SK-N-SH treated with all-trans-retinoic acid at 6 μM for 48 hours (cell line): ENCODE data around the gene EPHA4.

Experiments
- ATAC-seq: fragments of 200-7000 bp; cut with Tn5 transposase; 3 replicates; pipeline ENCODE4 v1.9.1; 2020; ENCODE audit warnings: mild to moderate bottlenecking, moderate library complexity
- ARNTL ChIP-seq: fragments of 450-650 bp; formaldehyde crosslinking; IDR thresholded peaks from 2 replicates; pipeline ENCODE4 v1.5.0; 2020; ENCODE audit warnings: low read depth, mild to moderate bottlenecking, moderate library complexity, borderline replicate concordance
- BACH2 ChIP-seq: fragments of 250-450 bp; sonication (Bioruptor Pico); IDR thresholded peaks from 2 replicates; pipeline ENCODE4 v1.9.0; 2021; ENCODE audit warnings: mild to moderate bottlenecking, borderline replicate concordance
- CSDC2 ChIP-seq: fragments of 250-450 bp; sonication (Bioruptor Pico); IDR thresholded peaks from 2 replicates; pipeline ENCODE4 v1.5.0; 2020; ENCODE audit warnings: mild to moderate bottlenecking, moderate library complexity
- ESRRG ChIP-seq: fragments of 250-450 bp; sonication (Bioruptor Pico); IDR thresholded peaks from 2 replicates; pipeline ENCODE4 v1.6.1; 2021; ENCODE audit warnings: mild to moderate bottlenecking
- GLIS3 ChIP-seq: fragments of 250-450 bp; sonication (Bioruptor Pico); IDR thresholded peaks from 2 replicates; pipeline ENCODE4 v1.5.0; 2020; ENCODE audit warnings: mild to moderate bottlenecking, moderate library complexity
- ISL1 ChIP-seq: fragments of 250-450 bp; sonication (Bioruptor Pico); IDR thresholded peaks from 2 replicates; pipeline ENCODE4 v2.1.2; 2022; ENCODE audit warnings: mild to moderate bottlenecking, moderate library complexity
- OSR1 ChIP-seq: fragments of 250-450 bp; sonication (Bioruptor Pico); IDR thresholded peaks from 2 replicates; pipeline ENCODE4 v1.8.0; 2022; ENCODE audit warnings: moderate library complexity, mild to moderate bottlenecking, inconsistent platforms
- PPARA ChIP-seq: fragments of 250-450 bp; sonication (Bioruptor Pico); IDR thresholded peaks from 2 replicates; pipeline ENCODE4 v1.5.0; 2020; ENCODE audit warnings: mild to moderate bottlenecking, borderline replicate concordance
- RARB ChIP-seq: fragments of 250-450 bp; sonication (Bioruptor Pico); IDR thresholded peaks from 2 replicates; pipeline ENCODE4 v1.8.0; 2021; ENCODE audit warnings: mild to moderate bottlenecking, moderate library complexity
- SNAI2 ChIP-seq: fragments of 250-450 bp; sonication (Bioruptor Pico); IDR thresholded peaks from 2 replicates; pipeline ENCODE4 v1.5.0; 2020; ENCODE audit warnings: mild to moderate bottlenecking, moderate library complexity
- TCF4 ChIP-seq: fragments of 250-450 bp; sonication (Bioruptor Pico); IDR thresholded peaks from 2 replicates; pipeline ENCODE4 v1.8.0; 2021; ENCODE audit warnings: mild to moderate bottlenecking, moderate library complexity, borderline replicate concordance
- TOX ChIP-seq: fragments of 250-450 bp; sonication (Bioruptor Pico); IDR thresholded peaks from 2 replicates; pipeline ENCODE4 v1.8.0; 2021; ENCODE audit warnings: mild to moderate bottlenecking, moderate library complexity, borderline replicate concordance
- ZFP3 ChIP-seq: fragments of 250-450 bp; sonication (Bioruptor Pico); IDR thresholded peaks from 2 replicates; pipeline ENCODE4 v1.5.0; 2020; ENCODE audit warnings: mild to moderate bottlenecking, moderate library complexity
- ZFP30 ChIP-seq: fragments of 450-650 bp; formaldehyde crosslinking; IDR thresholded peaks from 2 replicates; pipeline ENCODE4 v1.5.0; 2022; ENCODE audit warnings: mild to moderate bottlenecking, moderate library complexity
- ZNF8 ChIP-seq: fragments of 450-650 bp; formaldehyde crosslinking; IDR thresholded peaks from 2 replicates; pipeline ENCODE4 v1.5.0; 2020; ENCODE audit warnings: mild to moderate bottlenecking, moderate library complexity
- TF ChIP-seq, protein P1 (sequence below): fragments of 250-450 bp; sonication (Bioruptor Pico); IDR thresholded peaks from 2 replicates; pipeline ENCODE4 v1.8.0; 2021; ENCODE audit warnings: low read depth, mild to moderate bottlenecking, moderate library complexity, borderline replicate concordance
- TF ChIP-seq, protein P2 (sequence below): fragments of 250-450 bp; sonication (Bioruptor Pico); IDR thresholded peaks from 2 replicates; pipeline ENCODE4 v1.5.0; 2020; ENCODE audit warnings: mild to moderate bottlenecking, moderate library complexity
- TF ChIP-seq, protein P3 (sequence below): fragments of 250-450 bp; sonication (Bioruptor Pico); IDR thresholded peaks from 2 replicates; pipeline ENCODE4 v1.8.0; 2020; ENCODE audit warnings: mild to moderate bottlenecking, moderate library complexity, borderline replicate concordance
- TF ChIP-seq, protein P4 (sequence below): fragments of 250-450 bp; sonication (Bioruptor Pico); IDR thresholded peaks from 2 replicates; pipeline ENCODE4 v1.5.1; 2020; ENCODE audit warnings: low read depth, mild to moderate bottlenecking, moderate library complexity
- TF ChIP-seq, protein P5 (sequence below): fragments of 250-450 bp; sonication (Bioruptor Pico); IDR thresholded peaks from 2 replicates; pipeline ENCODE4 v1.5.1; 2021; ENCODE audit warnings: mild to moderate bottlenecking, moderate library complexity

The EPHA4 gene

GRCh38 chr2:221467610-221468009 lies 104.5 kb downstream of the EPHA4 start:
- no peak for TF ChIP-seq ISL1 (CRISPR knock-in tag)
- TF ChIP-seq BACH2 = no peak
- TF ChIP-seq RARB (CRISPR knock-in tag) = no peak
- TF ChIP-seq, protein P1, sequence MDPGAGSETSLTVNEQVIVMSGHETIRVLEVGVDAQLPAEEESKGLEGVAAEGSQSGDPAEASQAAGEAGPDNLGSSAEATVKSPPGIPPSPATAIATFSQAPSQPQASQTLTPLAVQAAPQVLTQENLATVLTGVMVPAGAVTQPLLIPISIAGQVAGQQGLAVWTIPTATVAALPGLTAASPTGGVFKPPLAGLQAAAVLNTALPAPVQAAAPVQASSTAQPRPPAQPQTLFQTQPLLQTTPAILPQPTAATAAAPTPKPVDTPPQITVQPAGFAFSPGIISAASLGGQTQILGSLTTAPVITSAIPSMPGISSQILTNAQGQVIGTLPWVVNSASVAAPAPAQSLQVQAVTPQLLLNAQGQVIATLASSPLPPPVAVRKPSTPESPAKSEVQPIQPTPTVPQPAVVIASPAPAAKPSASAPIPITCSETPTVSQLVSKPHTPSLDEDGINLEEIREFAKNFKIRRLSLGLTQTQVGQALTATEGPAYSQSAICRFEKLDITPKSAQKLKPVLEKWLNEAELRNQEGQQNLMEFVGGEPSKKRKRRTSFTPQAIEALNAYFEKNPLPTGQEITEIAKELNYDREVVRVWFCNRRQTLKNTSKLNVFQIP (CRISPR knock-in tag) = no peak
- no peak for TF ChIP-seq GLIS3
- TF ChIP-seq CSDC2 = no peak
- TF ChIP-seq ZNF8 (CRISPR knock-in tag) = no peak
- TF ChIP-seq ESRRG = no peak
- TF ChIP-seq, protein P2, sequence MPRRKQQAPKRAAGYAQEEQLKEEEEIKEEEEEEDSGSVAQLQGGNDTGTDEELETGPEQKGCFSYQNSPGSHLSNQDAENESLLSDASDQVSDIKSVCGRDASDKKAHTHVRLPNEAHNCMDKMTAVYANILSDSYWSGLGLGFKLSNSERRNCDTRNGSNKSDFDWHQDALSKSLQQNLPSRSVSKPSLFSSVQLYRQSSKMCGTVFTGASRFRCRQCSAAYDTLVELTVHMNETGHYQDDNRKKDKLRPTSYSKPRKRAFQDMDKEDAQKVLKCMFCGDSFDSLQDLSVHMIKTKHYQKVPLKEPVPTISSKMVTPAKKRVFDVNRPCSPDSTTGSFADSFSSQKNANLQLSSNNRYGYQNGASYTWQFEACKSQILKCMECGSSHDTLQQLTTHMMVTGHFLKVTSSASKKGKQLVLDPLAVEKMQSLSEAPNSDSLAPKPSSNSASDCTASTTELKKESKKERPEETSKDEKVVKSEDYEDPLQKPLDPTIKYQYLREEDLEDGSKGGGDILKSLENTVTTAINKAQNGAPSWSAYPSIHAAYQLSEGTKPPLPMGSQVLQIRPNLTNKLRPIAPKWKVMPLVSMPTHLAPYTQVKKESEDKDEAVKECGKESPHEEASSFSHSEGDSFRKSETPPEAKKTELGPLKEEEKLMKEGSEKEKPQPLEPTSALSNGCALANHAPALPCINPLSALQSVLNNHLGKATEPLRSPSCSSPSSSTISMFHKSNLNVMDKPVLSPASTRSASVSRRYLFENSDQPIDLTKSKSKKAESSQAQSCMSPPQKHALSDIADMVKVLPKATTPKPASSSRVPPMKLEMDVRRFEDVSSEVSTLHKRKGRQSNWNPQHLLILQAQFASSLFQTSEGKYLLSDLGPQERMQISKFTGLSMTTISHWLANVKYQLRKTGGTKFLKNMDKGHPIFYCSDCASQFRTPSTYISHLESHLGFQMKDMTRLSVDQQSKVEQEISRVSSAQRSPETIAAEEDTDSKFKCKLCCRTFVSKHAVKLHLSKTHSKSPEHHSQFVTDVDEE (CRISPR knock-in tag) = no peak
- TF ChIP-seq ZFP3 (CRISPR knock-in tag) = no peak
- TF ChIP-seq TOX = no peak
- TF ChIP-seq OSR1 (CRISPR knock-in tag) = no peak
- TF ChIP-seq, all 23 proteins: peak for 0
- no peak for ATAC-seq

DNA sequence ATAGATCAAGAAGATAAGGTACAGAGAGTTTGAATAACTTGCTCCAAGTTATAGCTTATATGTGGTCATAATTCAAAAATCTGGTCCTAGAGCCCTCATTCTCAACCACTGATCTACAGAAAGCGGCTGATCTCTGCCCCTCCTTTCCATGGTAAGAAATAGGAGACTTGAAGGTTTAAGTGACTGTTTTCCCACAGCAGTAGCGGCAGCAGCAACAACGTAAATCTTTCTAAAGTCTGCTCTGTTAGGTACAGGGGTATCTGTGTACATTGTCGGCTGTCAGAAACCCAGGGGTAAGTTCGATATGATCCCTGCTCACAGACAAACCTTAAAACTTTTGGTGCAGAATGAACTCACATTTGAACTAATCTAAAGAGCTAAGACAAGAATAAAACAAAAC lies 105.4 kb downstream of the EPHA4 start:
- TF ChIP-seq OSR1 (CRISPR knock-in tag) = no peak
- no peak for TF ChIP-seq TOX
- no peak for TF ChIP-seq ESRRG
- no peak for TF ChIP-seq RARB (CRISPR knock-in tag)
- TF ChIP-seq, protein P3, sequence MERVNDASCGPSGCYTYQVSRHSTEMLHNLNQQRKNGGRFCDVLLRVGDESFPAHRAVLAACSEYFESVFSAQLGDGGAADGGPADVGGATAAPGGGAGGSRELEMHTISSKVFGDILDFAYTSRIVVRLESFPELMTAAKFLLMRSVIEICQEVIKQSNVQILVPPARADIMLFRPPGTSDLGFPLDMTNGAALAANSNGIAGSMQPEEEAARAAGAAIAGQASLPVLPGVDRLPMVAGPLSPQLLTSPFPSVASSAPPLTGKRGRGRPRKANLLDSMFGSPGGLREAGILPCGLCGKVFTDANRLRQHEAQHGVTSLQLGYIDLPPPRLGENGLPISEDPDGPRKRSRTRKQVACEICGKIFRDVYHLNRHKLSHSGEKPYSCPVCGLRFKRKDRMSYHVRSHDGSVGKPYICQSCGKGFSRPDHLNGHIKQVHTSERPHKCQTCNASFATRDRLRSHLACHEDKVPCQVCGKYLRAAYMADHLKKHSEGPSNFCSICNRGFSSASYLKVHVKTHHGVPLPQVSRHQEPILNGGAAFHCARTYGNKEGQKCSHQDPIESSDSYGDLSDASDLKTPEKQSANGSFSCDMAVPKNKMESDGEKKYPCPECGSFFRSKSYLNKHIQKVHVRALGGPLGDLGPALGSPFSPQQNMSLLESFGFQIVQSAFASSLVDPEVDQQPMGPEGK (CRISPR knock-in tag) = no peak
- TF ChIP-seq, protein P4, sequence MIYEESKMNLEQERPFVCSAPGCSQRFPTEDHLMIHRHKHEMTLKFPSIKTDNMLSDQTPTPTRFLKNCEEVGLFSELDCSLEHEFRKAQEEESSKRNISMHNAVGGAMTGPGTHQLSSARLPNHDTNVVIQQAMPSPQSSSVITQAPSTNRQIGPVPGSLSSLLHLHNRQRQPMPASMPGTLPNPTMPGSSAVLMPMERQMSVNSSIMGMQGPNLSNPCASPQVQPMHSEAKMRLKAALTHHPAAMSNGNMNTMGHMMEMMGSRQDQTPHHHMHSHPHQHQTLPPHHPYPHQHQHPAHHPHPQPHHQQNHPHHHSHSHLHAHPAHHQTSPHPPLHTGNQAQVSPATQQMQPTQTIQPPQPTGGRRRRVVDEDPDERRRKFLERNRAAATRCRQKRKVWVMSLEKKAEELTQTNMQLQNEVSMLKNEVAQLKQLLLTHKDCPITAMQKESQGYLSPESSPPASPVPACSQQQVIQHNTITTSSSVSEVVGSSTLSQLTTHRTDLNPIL (CRISPR knock-in tag) = no peak
- TF ChIP-seq TCF4 (CRISPR knock-in tag) = no peak
- no peak for TF ChIP-seq ARNTL (CRISPR knock-in tag)
- TF ChIP-seq CSDC2 = no peak
- no peak for ATAC-seq

DNA sequence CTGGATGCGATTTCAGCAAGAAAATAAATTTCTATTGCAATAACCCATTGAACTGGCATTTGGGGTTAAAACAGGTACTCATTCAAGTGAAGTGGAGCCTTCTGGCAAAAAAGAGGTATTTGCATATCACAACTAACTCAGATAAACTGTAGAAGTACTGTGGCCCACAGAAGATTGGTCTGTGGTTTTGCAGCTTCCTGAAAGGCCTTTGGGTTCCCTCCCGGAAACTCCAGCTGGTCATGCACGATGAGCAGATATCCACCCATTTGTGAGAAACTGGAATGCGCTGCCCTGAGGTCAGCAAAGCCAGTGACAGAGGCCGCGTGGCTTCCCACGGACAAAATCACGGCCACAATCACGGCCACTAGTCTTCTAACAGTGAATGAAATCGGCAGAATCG lies 106.3 kb downstream of the EPHA4 start:
- TF ChIP-seq, protein P4 (CRISPR knock-in tag) = no peak
- no peak for TF ChIP-seq TOX
- TF ChIP-seq RARB (CRISPR knock-in tag) = no peak
- no peak for TF ChIP-seq BACH2
- TF ChIP-seq, protein P5, sequence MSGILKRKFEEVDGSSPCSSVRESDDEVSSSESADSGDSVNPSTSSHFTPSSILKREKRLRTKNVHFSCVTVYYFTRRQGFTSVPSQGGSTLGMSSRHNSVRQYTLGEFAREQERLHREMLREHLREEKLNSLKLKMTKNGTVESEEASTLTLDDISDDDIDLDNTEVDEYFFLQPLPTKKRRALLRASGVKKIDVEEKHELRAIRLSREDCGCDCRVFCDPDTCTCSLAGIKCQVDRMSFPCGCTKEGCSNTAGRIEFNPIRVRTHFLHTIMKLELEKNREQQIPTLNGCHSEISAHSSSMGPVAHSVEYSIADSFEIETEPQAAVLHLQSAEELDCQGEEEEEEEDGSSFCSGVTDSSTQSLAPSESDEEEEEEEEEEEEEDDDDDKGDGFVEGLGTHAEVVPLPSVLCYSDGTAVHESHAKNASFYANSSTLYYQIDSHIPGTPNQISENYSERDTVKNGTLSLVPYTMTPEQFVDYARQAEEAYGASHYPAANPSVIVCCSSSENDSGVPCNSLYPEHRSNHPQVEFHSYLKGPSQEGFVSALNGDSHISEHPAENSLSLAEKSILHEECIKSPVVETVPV (CRISPR knock-in tag) = no peak
- TF ChIP-seq ZFP30 (CRISPR knock-in tag) = no peak
- TF ChIP-seq SNAI2 (CRISPR knock-in tag) = no peak
- no peak for TF ChIP-seq ISL1 (CRISPR knock-in tag)
- TF ChIP-seq PPARA (CRISPR knock-in tag) = no peak
- TF ChIP-seq, protein P2 (CRISPR knock-in tag) = no peak
- no peak for TF ChIP-seq OSR1 (CRISPR knock-in tag)
- no peak for ATAC-seq
